Memory B cell (primary cell): ENCODE results near the gene LRRC7.
"Not testable (repeated sequence)": the region's sequence is repeated elsewhere in the genome, so short reads cannot be mapped to it uniquely, and the experiment has no call there.

Experiments
- ATAC-seq: fragments of 150-1000 bp; cut with Tn5 transposase; 2 replicates; pipeline ENCODE4 v1.10.0; 2021; ENCODE audit warnings: low read depth, mild to moderate bottlenecking, moderate library complexity
- DNase-seq, 2 donors: peaks; one replicate each; pipeline ENCODE4 v3.0.0; 2022; ENCODE audit warnings: low spot score in 2 of 2
- H3K27ac Mint-ChIP-seq: one replicate; pipeline ENCODE4 v1.8.0; 2022; ENCODE audit warnings: mild to moderate bottlenecking, moderate library complexity, mixed read lengths
- H3K27me3 Mint-ChIP-seq: one replicate; pipeline ENCODE4 v1.8.0; 2022; ENCODE audit warnings: mixed read lengths
- H3K36me3 Mint-ChIP-seq: one replicate; pipeline ENCODE4 v1.8.0; 2022; ENCODE audit warnings: mild to moderate bottlenecking, mixed read lengths
- H3K4me1 Mint-ChIP-seq: one replicate; pipeline ENCODE4 v1.8.0; 2022; ENCODE audit warnings: mixed read lengths
- H3K4me3 Mint-ChIP-seq: one replicate; pipeline ENCODE4 v1.8.0; 2022; ENCODE audit warnings: mild to moderate bottlenecking, moderate library complexity, mixed read lengths
- H3K9me3 Mint-ChIP-seq: one replicate; pipeline ENCODE4 v1.8.0; 2022; ENCODE audit warnings: mixed read lengths

The LRRC7 gene

GRCh38 chr1:69861641-69862040 is 293.9 kb downstream of the LRRC7 start:
- no peak overlapping the region for H3K4me3 Mint-ChIP-seq
- ATAC-seq, result no peak
- no peak overlapping the region for H3K27ac Mint-ChIP-seq
- H3K4me1 Mint-ChIP-seq, result no peaks in the 10 kb centered on the region
- no peak for DNase-seq
- no peaks in the 10 kb centered on the region for H3K9me3 Mint-ChIP-seq
- H3K27me3 Mint-ChIP-seq, result no peaks in the 10 kb centered on the region
- H3K36me3 Mint-ChIP-seq, result no peaks in the 10 kb centered on the region

DNA sequence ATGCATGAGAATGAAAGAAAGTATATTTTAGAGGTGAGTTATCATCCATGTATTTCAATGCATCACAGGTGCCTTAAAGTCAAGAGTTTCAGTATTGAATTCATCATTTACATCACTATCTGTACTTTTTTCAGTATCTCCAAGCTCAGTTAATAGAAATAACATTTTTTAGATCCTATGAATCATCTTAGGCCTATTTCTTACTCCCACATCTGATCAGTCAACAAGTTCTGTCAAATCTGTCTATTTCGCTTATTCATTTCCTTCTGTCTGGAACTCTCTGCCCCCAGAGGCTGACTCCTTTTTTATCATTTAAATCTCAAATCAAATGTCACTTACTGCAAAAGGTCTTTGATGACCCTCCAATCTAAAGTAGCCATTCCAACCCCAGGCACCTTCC is 295.2 kb downstream of the LRRC7 start:
- no peak overlapping the region for H3K27ac Mint-ChIP-seq
- H3K4me3 Mint-ChIP-seq, result no peak overlapping the region
- DNase-seq, result no peak
- H3K27me3 Mint-ChIP-seq, result no peaks in the 10 kb centered on the region
- H3K36me3 Mint-ChIP-seq, result no peaks in the 10 kb centered on the region
- H3K9me3 Mint-ChIP-seq, result peaks cover 2% of the 10 kb centered on the region
- no peak for ATAC-seq
- no peaks in the 10 kb centered on the region for H3K4me1 Mint-ChIP-seq

DNA sequence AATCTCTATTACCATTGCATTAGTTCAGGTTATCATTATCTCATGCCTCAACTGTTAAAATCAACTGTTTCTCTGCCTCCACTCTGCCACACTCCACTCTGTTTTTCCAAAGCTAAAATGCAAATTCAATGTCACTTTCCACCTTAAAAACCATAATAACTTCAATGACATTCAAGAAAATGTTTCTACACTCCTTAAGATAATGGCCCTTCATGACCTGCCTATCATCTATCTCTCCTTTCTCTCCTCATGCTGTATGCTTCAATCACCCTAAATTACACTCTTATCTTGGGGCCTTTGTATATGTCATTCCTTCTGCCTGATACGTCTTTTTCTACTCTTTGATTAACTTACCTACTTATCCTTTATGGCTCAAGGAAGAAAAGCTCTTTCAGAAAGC is 296.0 kb downstream of the LRRC7 start:
- peaks cover 4% of the 10 kb centered on the region for H3K9me3 Mint-ChIP-seq
- H3K27me3 Mint-ChIP-seq, result no peaks in the 10 kb centered on the region
- no peak for ATAC-seq
- no peaks in the 10 kb centered on the region for H3K4me1 Mint-ChIP-seq
- no peak overlapping the region for H3K27ac Mint-ChIP-seq
- H3K36me3 Mint-ChIP-seq, result no peaks in the 10 kb centered on the region
- DNase-seq, result no peak
- H3K4me3 Mint-ChIP-seq, result no peak overlapping the region

DNA sequence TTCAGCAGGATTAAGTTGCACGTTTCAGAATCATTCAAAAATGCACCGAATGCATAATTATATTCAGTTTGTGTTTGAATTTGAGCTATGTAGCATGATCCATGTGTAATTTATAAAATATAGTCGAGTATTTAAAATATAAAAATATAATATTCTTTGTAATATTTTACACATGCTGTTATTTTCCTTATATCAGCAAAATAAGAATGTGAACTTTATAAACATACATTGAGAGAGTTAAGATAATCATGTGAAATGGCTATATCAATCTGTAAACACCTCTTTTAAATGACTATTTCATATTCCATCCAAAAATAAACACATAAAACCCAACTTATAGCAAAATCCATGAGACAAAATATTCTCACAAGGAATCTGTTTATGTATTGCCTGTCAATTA is 303.7 kb downstream of the LRRC7 start:
- Mint-ChIP-seq H3K36me3 (no peaks in the 10 kb centered on the region), H3K4me3 (no peak overlapping the region), H3K27me3 (no peaks in the 10 kb centered on the region), H3K9me3 (peaks cover 4% of the 10 kb centered on the region), H3K27ac (no peak overlapping the region), H3K4me1 (no peaks in the 10 kb centered on the region)
- ATAC-seq (no peak), DNase-seq (no peak)

DNA sequence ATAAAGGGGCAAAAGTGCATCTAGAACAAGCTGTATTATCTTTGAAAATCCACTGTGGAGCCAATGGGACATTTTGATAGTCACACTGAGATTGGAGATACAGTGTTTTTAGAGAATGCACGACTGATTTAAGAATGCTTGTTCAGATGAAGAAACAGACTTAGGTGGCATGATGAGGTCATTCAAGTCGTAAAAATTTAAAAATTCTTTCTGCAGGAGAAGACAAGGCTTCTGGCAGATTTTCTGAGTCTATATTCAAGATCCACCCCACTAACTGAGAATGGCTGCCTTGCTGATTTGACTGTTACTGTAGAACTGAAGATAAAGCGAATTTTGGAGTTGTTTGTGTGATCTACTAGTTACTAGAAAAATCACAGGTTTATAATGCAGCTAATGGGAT is 310.6 kb downstream of the LRRC7 start:
- Mint-ChIP-seq H3K4me3 (no peak overlapping the region), H3K27me3 (no peaks in the 10 kb centered on the region), H3K27ac (no peak overlapping the region), H3K4me1 (no peaks in the 10 kb centered on the region), H3K36me3 (no peaks in the 10 kb centered on the region), H3K9me3 (no peaks in the 10 kb centered on the region)
- no peak for ATAC-seq
- DNase-seq, result no peak

- H3K4me1 Mint-ChIP-seq, H3K27ac Mint-ChIP-seq, ATAC-seq, H3K36me3 Mint-ChIP-seq, H3K4me3 Mint-ChIP-seq, DNase-seq, H3K9me3 Mint-ChIP-seq, H3K27me3 Mint-ChIP-seq: not testable (repeated sequence)
Observed at GRCh38 chr1:69888016-69888415, 320.3 kb downstream of the LRRC7 start.

GRCh38 chr1:69888657-69889056 is 320.9 kb downstream of the LRRC7 start:
- H3K27me3 Mint-ChIP-seq, result no peaks in the 10 kb centered on the region
- no peaks in the 10 kb centered on the region for H3K36me3 Mint-ChIP-seq
- peaks cover 9% of the 10 kb centered on the region for H3K9me3 Mint-ChIP-seq
- no peaks in the 10 kb centered on the region for H3K4me1 Mint-ChIP-seq
- H3K4me3 Mint-ChIP-seq, result no peak overlapping the region
- DNase-seq, result no peak
- H3K27ac Mint-ChIP-seq, result no peak overlapping the region
- ATAC-seq, result no peak

GRCh38 chr1:69898403-69898947 is 330.8 kb downstream of the LRRC7 start:
- H3K27ac Mint-ChIP-seq, result no peak overlapping the region
- no peaks in the 10 kb centered on the region for H3K4me1 Mint-ChIP-seq
- H3K9me3 Mint-ChIP-seq, result peaks cover 2% of the 10 kb centered on the region
- no peak overlapping the region for H3K4me3 Mint-ChIP-seq
- no peaks in the 10 kb centered on the region for H3K36me3 Mint-ChIP-seq
- H3K27me3 Mint-ChIP-seq, result no peaks in the 10 kb centered on the region
- DNase-seq (no peak), ATAC-seq (no peak)

DNA sequence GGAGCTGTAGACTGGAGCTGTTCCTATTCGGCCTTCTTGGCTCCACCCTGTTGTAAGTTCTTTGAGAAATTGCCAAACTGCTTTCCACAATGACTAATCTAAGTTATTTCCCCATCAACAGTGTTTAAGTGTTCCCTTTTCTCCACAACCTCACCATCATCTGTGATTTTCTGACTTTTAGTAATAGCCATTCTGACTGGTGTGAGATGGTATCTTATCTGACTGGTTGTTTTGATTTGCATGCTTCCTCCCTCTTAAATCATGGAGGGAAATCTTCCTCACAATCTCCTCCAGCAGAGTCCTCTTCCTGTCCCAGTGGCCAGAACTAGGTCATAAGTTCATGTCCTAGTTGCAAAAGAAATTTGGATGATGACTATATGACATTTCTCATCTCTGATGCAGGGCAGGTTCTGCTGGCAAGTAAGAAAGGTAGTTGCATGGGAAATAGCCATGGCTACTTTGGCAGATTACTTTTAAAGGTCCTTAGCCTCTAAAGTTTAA is 343.6 kb downstream of the LRRC7 start:
- ATAC-seq, result no peak
- no peak for DNase-seq
- Mint-ChIP-seq H3K4me3 (no peak overlapping the region), H3K4me1 (no peaks in the 10 kb centered on the region), H3K36me3 (no peaks in the 10 kb centered on the region), H3K27ac (no peak overlapping the region), H3K9me3 (no peaks in the 10 kb centered on the region), H3K27me3 (no peaks in the 10 kb centered on the region)

DNA sequence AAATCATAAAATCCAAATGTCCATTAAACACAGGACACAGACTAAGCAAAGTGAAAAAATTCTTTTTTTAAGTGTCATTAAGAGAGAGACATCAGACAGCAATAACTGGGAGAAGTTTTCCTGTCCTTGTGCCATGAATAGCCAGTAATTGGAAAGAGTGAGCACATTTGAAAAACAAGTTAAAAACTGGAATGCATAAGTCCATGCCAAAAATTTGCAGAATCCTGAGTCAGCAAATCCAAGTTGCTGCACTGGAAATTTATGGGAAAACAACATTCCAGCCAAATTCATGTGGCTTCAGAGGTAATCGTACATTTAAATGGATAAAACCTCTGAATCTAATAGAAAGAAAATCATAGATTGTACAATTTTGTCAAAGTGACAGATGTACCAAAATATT is 346.3 kb downstream of the LRRC7 start:
- Mint-ChIP-seq H3K27me3 (no peaks in the 10 kb centered on the region), H3K36me3 (no peaks in the 10 kb centered on the region), H3K27ac (no peak overlapping the region), H3K4me1 (no peaks in the 10 kb centered on the region), H3K9me3 (no peaks in the 10 kb centered on the region), H3K4me3 (no peak overlapping the region)
- no peak for DNase-seq
- ATAC-seq, result no peak

DNA sequence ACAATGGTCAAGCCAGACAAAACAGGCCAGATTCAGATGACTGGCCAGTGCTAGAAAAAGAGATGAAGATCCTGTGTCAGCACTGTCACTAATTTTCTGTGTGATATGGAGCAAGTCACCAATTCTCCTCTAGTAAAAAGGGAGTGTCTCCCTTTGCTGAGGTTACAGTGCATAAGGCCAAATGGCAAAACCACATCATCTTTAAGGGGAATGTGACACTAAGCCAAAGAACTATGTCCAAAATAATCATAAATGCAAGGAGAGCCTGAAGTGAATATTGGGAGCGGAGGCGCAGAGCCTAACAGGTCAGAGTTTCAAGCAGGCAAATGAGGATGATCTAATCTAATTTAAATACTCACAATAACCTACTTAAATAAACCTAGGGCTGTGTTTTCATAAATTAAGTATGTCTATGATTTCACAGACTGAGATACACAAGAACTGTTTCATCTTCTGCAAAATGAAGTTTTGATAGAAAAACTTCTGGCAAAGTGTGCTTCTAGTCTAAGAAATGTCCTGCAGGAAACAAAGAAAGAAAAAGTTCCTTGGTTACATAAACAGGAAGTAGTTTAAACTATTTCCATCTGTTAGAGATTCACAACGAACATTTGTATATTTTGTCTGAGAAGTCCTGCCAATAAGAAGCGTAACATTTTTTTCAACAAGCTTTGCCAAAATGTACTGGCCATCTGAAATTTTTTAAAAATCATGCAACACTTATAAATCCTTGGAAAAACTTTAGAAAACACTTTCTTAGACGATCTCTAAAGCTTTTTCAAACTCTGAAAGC is 347.4 kb downstream of the LRRC7 start:
- no peak for DNase-seq
- H3K4me3 Mint-ChIP-seq, result no peak overlapping the region
- no peak for ATAC-seq
- no peaks in the 10 kb centered on the region for H3K4me1 Mint-ChIP-seq
- no peaks in the 10 kb centered on the region for H3K9me3 Mint-ChIP-seq
- H3K27ac Mint-ChIP-seq, result no peak overlapping the region
- H3K27me3 Mint-ChIP-seq, result no peaks in the 10 kb centered on the region
- no peaks in the 10 kb centered on the region for H3K36me3 Mint-ChIP-seq

DNA sequence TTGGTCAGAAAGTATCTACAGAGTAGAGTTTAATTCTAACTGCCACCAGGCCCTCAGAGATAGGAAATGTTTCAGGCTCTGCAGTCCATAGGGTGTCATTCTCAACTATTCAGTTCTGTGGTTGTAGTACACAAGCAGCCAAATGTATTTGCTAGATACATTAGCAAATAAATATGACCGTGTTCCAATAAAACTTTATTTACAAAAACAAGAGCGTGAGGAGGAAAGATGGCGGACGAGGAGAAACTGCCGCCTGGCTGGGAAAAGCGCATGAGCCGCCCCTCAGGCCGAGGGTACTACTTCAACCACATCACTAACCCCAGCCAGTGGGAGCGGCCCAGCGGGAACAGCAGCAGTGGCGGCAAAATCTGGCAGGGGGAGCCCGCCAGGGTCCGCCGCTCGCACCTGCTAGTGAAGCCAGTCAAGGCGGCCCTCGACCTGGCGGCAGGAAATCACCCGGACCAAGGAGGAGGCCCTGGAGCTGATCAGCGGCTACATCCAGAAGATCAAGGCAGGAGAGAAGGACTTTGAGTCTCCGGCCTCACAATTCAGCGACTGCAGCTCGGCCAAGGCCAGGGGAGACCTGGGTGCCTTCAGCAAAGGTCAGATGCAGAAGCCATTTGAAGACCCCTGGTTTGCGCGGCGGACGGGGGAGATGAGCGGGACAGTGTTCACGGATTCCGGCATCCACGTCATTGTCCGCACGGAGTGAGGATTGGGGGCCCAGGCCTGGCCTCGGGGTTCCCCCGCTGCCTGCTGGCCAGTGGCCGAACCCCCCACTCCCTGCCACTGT is 351.6 kb downstream of the LRRC7 start:
- DNase-seq, result no peak
- Mint-ChIP-seq H3K4me1 (no peaks in the 10 kb centered on the region), H3K36me3 (no peaks in the 10 kb centered on the region), H3K9me3 (peaks cover 2% of the 10 kb centered on the region), H3K4me3 (no peak overlapping the region), H3K27ac (no peak overlapping the region), H3K27me3 (no peaks in the 10 kb centered on the region)
- no peak for ATAC-seq

GRCh38 chr1:69919922-69920273 is 352.2 kb downstream of the LRRC7 start:
- Mint-ChIP-seq H3K36me3 (no peaks in the 10 kb centered on the region), H3K9me3 (peaks cover 2% of the 10 kb centered on the region), H3K4me3 (no peak overlapping the region), H3K4me1 (no peaks in the 10 kb centered on the region), H3K27me3 (no peaks in the 10 kb centered on the region), H3K27ac (no peak overlapping the region)
- no peak for DNase-seq
- no peak for ATAC-seq

DNA sequence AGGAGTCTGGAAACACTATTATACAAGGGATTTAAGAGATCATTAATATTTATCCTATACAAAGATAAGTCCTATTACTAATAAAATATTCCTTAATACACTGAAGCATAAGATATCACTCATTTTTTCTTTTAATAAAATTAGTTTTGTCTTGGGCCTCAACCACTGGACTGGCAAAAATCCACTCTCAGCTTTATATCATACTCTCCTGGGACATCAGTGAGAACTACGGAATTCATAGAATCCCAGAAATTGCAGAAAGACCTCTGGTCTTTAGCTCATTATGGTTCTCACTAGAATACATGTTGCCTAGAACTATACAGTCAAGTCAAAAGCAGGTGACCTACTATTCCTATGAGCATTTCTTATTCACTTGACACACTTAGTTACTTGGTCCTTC is 352.7 kb downstream of the LRRC7 start:
- DNase-seq (no peak), ATAC-seq (no peak)
- H3K27me3 Mint-ChIP-seq, result no peaks in the 10 kb centered on the region
- H3K27ac Mint-ChIP-seq, result no peak overlapping the region
- H3K4me3 Mint-ChIP-seq, result no peak overlapping the region
- H3K36me3 Mint-ChIP-seq, result no peaks in the 10 kb centered on the region
- no peaks in the 10 kb centered on the region for H3K4me1 Mint-ChIP-seq
- peaks cover 2% of the 10 kb centered on the region for H3K9me3 Mint-ChIP-seq
